Fibroblast of lung (primary cell): ENCODE data around the gene TMEM201. TPM values are rescaled to one million over a fixed set of nuclear protein-coding genes. Genes with fewer than 3 reads are reported as not detected.

ENCODE experiments used
- DNase-seq, 2 donors: peaks; one replicate each; pipeline versions ENCODE4 v3.0.0 to v3.0.0-alpha.2; 2010; ENCODE audit warnings: low read depth in 2 of 2
- H2AFZ ChIP-seq: 2 replicates; pipeline ENCODE4 v1.5.1; 2012; ENCODE audit warnings: low read length, control low read depth, inconsistent platforms
- H3K27ac ChIP-seq: 2 replicates; pipeline ENCODE4 v1.5.1; 2011; ENCODE audit warnings: low read length, control low read depth; ENCODE audit not compliant: insufficient read depth
- H3K27me3 ChIP-seq: 2 replicates; pipeline ENCODE4 v1.5.1; 2011; ENCODE audit warnings: mild to moderate bottlenecking, low read length; ENCODE audit not compliant: control insufficient read depth, insufficient read depth
- H3K36me3 ChIP-seq: 2 replicates; pipeline ENCODE4 v1.5.1; 2011; ENCODE audit warnings: low read length; ENCODE audit not compliant: control insufficient read depth, insufficient read depth
- H3K4me1 ChIP-seq: 2 replicates; pipeline ENCODE4 v1.5.1; 2011; ENCODE audit warnings: low read length; ENCODE audit not compliant: control insufficient read depth, insufficient read depth; ENCODE audit errors: extremely low read depth
- H3K4me2 ChIP-seq: 2 replicates; pipeline ENCODE4 v1.5.1; 2011; ENCODE audit warnings: low read length, control low read depth; ENCODE audit not compliant: insufficient read depth; ENCODE audit errors: extremely low read depth
- H3K4me3 ChIP-seq, 4 experiments: fragments of 200-600 bp in 1 of 4; sonication (generic) in 1 of 4; replicated peaks in 1 of 4; 2 replicates each; pipeline ENCODE4 v1.5.1; 2011 to 2016; ENCODE audit warnings: low read length in 4 of 4, low read depth in 3 of 4, mild to moderate bottlenecking in 3 of 4, control low read depth in 2 of 4, inconsistent platforms in 1 of 4, mixed read lengths in 1 of 4; ENCODE audit not compliant: insufficient read depth in 1 of 4; ENCODE audit errors: control extremely low read depth in 1 of 4
- H3K79me2 ChIP-seq: 2 replicates; pipeline ENCODE4 v1.5.1; 2012; ENCODE audit warnings: mild to moderate bottlenecking, low read length, inconsistent platforms; ENCODE audit not compliant: control insufficient read depth, insufficient read depth
- H3K9ac ChIP-seq: 2 replicates; pipeline ENCODE4 v1.5.1; 2011; ENCODE audit warnings: mild to moderate bottlenecking, low read length, control low read depth; ENCODE audit not compliant: insufficient read depth
- H3K9me3 ChIP-seq: 2 replicates; pipeline ENCODE4 v1.5.1; 2012; ENCODE audit warnings: low read depth, low read length; ENCODE audit not compliant: control insufficient read depth, insufficient read depth
- H4K20me1 ChIP-seq: 2 replicates; pipeline ENCODE4 v1.5.1; 2011; ENCODE audit warnings: low read length; ENCODE audit not compliant: control insufficient read depth, insufficient read depth; ENCODE audit errors: extremely low read depth
- EZH2 ChIP-seq: IDR thresholded peaks from 2 replicates; pipeline ENCODE4 v1.5.1; 2012; ENCODE audit warnings: low read length, control low read depth, mild to moderate bottlenecking; ENCODE audit errors: missing control alignments
- polyA plus RNA-seq, 2 donors: library from polyadenylated mRNA; depleted of rRNA in 1 of 2; stranded (reverse) in 1 of 2; unstranded in 1 of 2; fragments of >200 nt; gene quantifications; 2 replicates each; pipeline ENCODE4 v1.2.1, GENCODE V29; 2011 to 2012; ENCODE audit warnings: missing spikeins in 1 of 2
- total RNA-seq: library from RNA; depleted of rRNA; stranded (reverse); fragments of >200 nt; gene quantifications from 2 replicates; pipeline ENCODE4 v1.2.1, GENCODE V29; 2014
- TF ChIP-seq, protein P1 (sequence below), 2 donors: IDR thresholded peaks in 1 of 2; conservative IDR thresholded peaks in 1 of 2; 1 replicate in 1 of 2; 2 replicates in 1 of 2; pipeline ENCODE4 v1.5.1; 2011 to 2012; ENCODE audit warnings: low read length in 2 of 2, control low read depth in 1 of 2, inconsistent platforms in 1 of 2, low read depth in 1 of 2, mild to moderate bottlenecking in 1 of 2

Gene TMEM201
- total and polyA plus RNA-seq, 2 donors (not counting 1 experiment from before 2014, with no cell fraction given), result 1.7 to 2.8 TPM

- H3K4me1 ChIP-seq, result peaks cover 2% of the 10 kb centered on the region
- no peaks in the 10 kb centered on the region for H3K9me3 ChIP-seq
- no peak overlapping the region for H3K4me3 ChIP-seq
- no peaks in the 10 kb centered on the region for H3K27me3 ChIP-seq
- no peak for DNase-seq
- H3K79me2 ChIP-seq, result no peaks in the 10 kb centered on the region
- no peaks in the 10 kb centered on the region for H4K20me1 ChIP-seq
- no peak overlapping the region for H2AFZ ChIP-seq
- H3K9ac ChIP-seq, result no peak overlapping the region
- no peak overlapping the region for H3K4me2 ChIP-seq
- no peaks in the 10 kb centered on the region for H3K36me3 ChIP-seq
- no peak overlapping the region for H3K27ac ChIP-seq
- TF ChIP-seq EZH2, result no peak
- TF ChIP-seq, protein P1, sequence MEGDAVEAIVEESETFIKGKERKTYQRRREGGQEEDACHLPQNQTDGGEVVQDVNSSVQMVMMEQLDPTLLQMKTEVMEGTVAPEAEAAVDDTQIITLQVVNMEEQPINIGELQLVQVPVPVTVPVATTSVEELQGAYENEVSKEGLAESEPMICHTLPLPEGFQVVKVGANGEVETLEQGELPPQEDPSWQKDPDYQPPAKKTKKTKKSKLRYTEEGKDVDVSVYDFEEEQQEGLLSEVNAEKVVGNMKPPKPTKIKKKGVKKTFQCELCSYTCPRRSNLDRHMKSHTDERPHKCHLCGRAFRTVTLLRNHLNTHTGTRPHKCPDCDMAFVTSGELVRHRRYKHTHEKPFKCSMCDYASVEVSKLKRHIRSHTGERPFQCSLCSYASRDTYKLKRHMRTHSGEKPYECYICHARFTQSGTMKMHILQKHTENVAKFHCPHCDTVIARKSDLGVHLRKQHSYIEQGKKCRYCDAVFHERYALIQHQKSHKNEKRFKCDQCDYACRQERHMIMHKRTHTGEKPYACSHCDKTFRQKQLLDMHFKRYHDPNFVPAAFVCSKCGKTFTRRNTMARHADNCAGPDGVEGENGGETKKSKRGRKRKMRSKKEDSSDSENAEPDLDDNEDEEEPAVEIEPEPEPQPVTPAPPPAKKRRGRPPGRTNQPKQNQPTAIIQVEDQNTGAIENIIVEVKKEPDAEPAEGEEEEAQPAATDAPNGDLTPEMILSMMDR (conservative IDR thresholded peaks at IDR 0.05 in 1 of 2, IDR thresholded peaks at IDR 0.05 in 1 of 2; ENCODE audit: low read depth in 1 of 2, low read length in 2 of 2), result no peak
Observed at GRCh38 chr1:9555942-9556341, 32.8 kb upstream of the TMEM201 start.

- DNase-seq, result no peak
- TF ChIP-seq, protein P1 (conservative IDR thresholded peaks at IDR 0.05 in 1 of 2, IDR thresholded peaks at IDR 0.05 in 1 of 2; ENCODE audit: low read depth in 1 of 2, low read length in 2 of 2), result no peak
- TF ChIP-seq EZH2, result no peak
- Histone ChIP-seq H3K9me3 (no peaks in the 10 kb centered on the region), H3K4me1 (peaks cover 4% of the 10 kb centered on the region), H3K79me2 (no peaks in the 10 kb centered on the region), H3K36me3 (no peaks in the 10 kb centered on the region), H3K4me2 (no peak overlapping the region), H3K9ac (no peak overlapping the region), H3K27me3 (no peaks in the 10 kb centered on the region), H3K4me3 (no peak overlapping the region), H4K20me1 (no peaks in the 10 kb centered on the region), H2AFZ (no peak overlapping the region), H3K27ac (no peak overlapping the region)
Observed at GRCh38 chr1:9557624-9558023, 31.1 kb upstream of the TMEM201 start.

- no peak for DNase-seq
- Histone ChIP-seq H3K27me3 (no peaks in the 10 kb centered on the region), H3K36me3 (no peaks in the 10 kb centered on the region), H3K9ac (no peak overlapping the region), H3K9me3 (no peaks in the 10 kb centered on the region), H3K79me2 (no peaks in the 10 kb centered on the region), H2AFZ (no peak overlapping the region), H4K20me1 (no peaks in the 10 kb centered on the region), H3K4me3 (no peak overlapping the region), H3K27ac (no peak overlapping the region), H3K4me2 (no peak overlapping the region), H3K4me1 (peaks cover 4% of the 10 kb centered on the region)
- TF ChIP-seq, protein P1 (conservative IDR thresholded peaks at IDR 0.05 in 1 of 2, IDR thresholded peaks at IDR 0.05 in 1 of 2; ENCODE audit: low read depth in 1 of 2, low read length in 2 of 2), result no peak
- TF ChIP-seq EZH2, result no peak
Observed at GRCh38 chr1:9558271-9558945, 30.3 kb upstream of the TMEM201 start.
